Head of caudate nucleus (tissue), 42 donors: Measurements from ENCODE around the gene SHCBP1.
"Not testable (repeated sequence)": the region's sequence is repeated elsewhere in the genome, so short reads cannot be mapped to it uniquely, and the experiment has no call there.

Source experiments
- DNase-seq, 42 donors: peaks; one replicate each; pipeline versions ENCODE4 v3.0.0 to v3.0.0-alpha.2; 2020 to 2021; ENCODE audit warnings: mixed read lengths in 7 of 42
- intact Hi-C: fragments of 100-400 bp; cut with DNase I; formaldehyde crosslinking; loops from one replicate; pipeline ENCODE4 v1.15.0; 2022

SHCBP1 gene

GRCh38 chr16:46621006-46621933, at the start of gene SHCBP1:
Gene SHCBP1, minus strand, starts transcription at chr16:46621379. Its CDS starts 20 bp downstream, at chr16:46621359.
- DNase-seq, result peak; percentile 71 to 94 (median 87)
- intact Hi-C loops, result no loop called here

- DNase-seq, result no peak
- intact Hi-C loops, result no loop called here
Measured at GRCh38 chr16:46662123-46662522, 40.9 kb upstream of the SHCBP1 start.

- intact Hi-C loops, result no loop called here
- peak in 35 of 42 donors; percentile 3 to 64 (median 28) for DNase-seq
Measured at GRCh38 chr16:46658925-46659324, 37.7 kb upstream of the SHCBP1 start.

GRCh38 chr16:46651305-46651704, 30.1 kb upstream of the SHCBP1 start:
- intact Hi-C loops, result no loop called here

GRCh38 chr16:46650254-46650623, 29.1 kb upstream of the SHCBP1 start:
- intact Hi-C loops, result no loop called here

More at GRCh38 chr16:46651305-46651704, 30.1 kb upstream of the SHCBP1 start:
- DNase-seq, result no peak

GRCh38 chr16:46649588-46650253, 28.5 kb upstream of the SHCBP1 start:
- intact Hi-C loops, result no loop called here
- no peak for DNase-seq

More at GRCh38 chr16:46650254-46650623, 29.1 kb upstream of the SHCBP1 start:
- DNase-seq, result no peak

GRCh38 chr16:46648656-46649055, 27.5 kb upstream of the SHCBP1 start:
- intact Hi-C loops, result no loop called here
- no peak for DNase-seq

GRCh38 chr16:46638947-46639925, 18.1 kb upstream of the SHCBP1 start:
- no peak for DNase-seq
- intact Hi-C loops, result no loop called here

GRCh38 chr16:46632778-46633733, 11.9 kb upstream of the SHCBP1 start:
- no peak for DNase-seq
- intact Hi-C loops, result no loop called here

GRCh38 chr16:46629331-46630219, 8.4 kb upstream of the SHCBP1 start:
- intact Hi-C loops, result no loop called here
- DNase-seq, result peak in 5 of 42 donors; percentile 8 to 53 (median 18)

GRCh38 chr16:46627746-46628145, 6.6 kb upstream of the SHCBP1 start:
- DNase-seq, result no peak
- intact Hi-C loops, result no loop called here

- DNase-seq, intact Hi-C loops: not testable (repeated sequence)
Measured at GRCh38 chr16:46626681-46627080, 5.5 kb upstream of the SHCBP1 start.

- not testable (repeated sequence) for DNase-seq
Measured at GRCh38 chr16:46624862-46625261, 3.7 kb upstream of the SHCBP1 start.

GRCh38 chr16:46623707-46624106, 2.5 kb upstream of the SHCBP1 start:
- DNase-seq, intact Hi-C loops: not testable (repeated sequence)

More at GRCh38 chr16:46624862-46625261, 3.7 kb upstream of the SHCBP1 start:
- intact Hi-C loops, result not testable (repeated sequence)

- DNase-seq, result peak in 2 of 42 donors; percentile 19 to 28
- intact Hi-C loops, result not testable (repeated sequence)
Measured at GRCh38 chr16:46623246-46623645, 2.1 kb upstream of the SHCBP1 start.

GRCh38 chr16:46621934-46622676, 926 bp upstream of the SHCBP1 start:
- DNase-seq, result no peak
- intact Hi-C loops, result no loop called here
